HEK293 (cell line): ENCODE results near the gene LYZL6.

ENCODE experiments used
- CTCF ChIA-PET: fragments of 350-600 bp; formaldehyde crosslinking; extraction: SDS; loops from one replicate; lab custom pipeline; 2021; ENCODE audit warnings: antibody characterized with exemption; lab: Yijun Ruan, JAX
- POLR2A ChIA-PET: fragments of 300-600 bp; formaldehyde crosslinking; extraction: SDS; loops from one replicate; lab custom pipeline; 2020; ENCODE audit warnings: antibody characterized with exemption, inconsistent platforms; lab: Yijun Ruan, JAX
- H3K27ac ChIP-seq: fragments of 200-500 bp; sonication (Bioruptor generic); 2 replicates; pipeline ENCODE4 v1.5.1; 2014; ENCODE audit warnings: low read depth, low read length, control low read depth, inconsistent platforms; ENCODE audit errors: extremely low read depth
- H3K36me3 ChIP-seq, 2 experiments: fragments of 200-500 bp in 1 of 2; sonication (Bioruptor generic) in 1 of 2; 1 replicate in 1 of 2; 2 replicates in 1 of 2; pipeline ENCODE4 v1.5.1; 2014 to 2017; ENCODE audit warnings: inconsistent platforms in 2 of 2, low read length in 2 of 2; ENCODE audit not compliant: control insufficient read depth in 2 of 2, insufficient read depth in 1 of 2
- H3K4me1 ChIP-seq: fragments of 200-500 bp; sonication (Bioruptor generic); 2 replicates; pipeline ENCODE4 v1.5.1; 2014; ENCODE audit warnings: mild to moderate bottlenecking, low read length, inconsistent platforms; ENCODE audit not compliant: control insufficient read depth, insufficient read depth
- H3K4me3 ChIP-seq: 2 replicates; pipeline ENCODE4 v1.5.1; 2011; ENCODE audit warnings: low read depth, mild to moderate bottlenecking, control low read depth, low read length, moderate library complexity
- H3K9me3 ChIP-seq: fragments of 200-500 bp; sonication (Bioruptor generic); 2 replicates; pipeline ENCODE4 v1.5.1; 2014; ENCODE audit warnings: low read depth, low read length, inconsistent platforms; ENCODE audit not compliant: control insufficient read depth, insufficient read depth
- HOXC10 ChIP-seq: sonication (generic); formaldehyde crosslinking; IDR thresholded peaks from 2 replicates; pipeline ENCODE4 v1.8.1; 2023; ENCODE audit warnings: mild to moderate bottlenecking, missing genetic modification reagents
- KLF7 ChIP-seq: fragments of 450-650 bp; formaldehyde crosslinking; IDR thresholded peaks from 2 replicates; pipeline ENCODE4 v1.5.1; 2016; ENCODE audit warnings: missing biosample characterization, missing genetic modification characterization, borderline replicate concordance
- ZBTB17 ChIP-seq: fragments of 450-650 bp; formaldehyde crosslinking; IDR thresholded peaks from 2 replicates; pipeline ENCODE4 v1.5.1; 2016; ENCODE audit warnings: missing biosample characterization, missing genetic modification characterization
- ZNF394 ChIP-seq: fragments of 450-650 bp; formaldehyde crosslinking; IDR thresholded peaks from 2 replicates; pipeline ENCODE4 v1.5.1; 2016; ENCODE audit warnings: missing biosample characterization, missing genetic modification characterization, mild to moderate bottlenecking, moderate library complexity, borderline replicate concordance
- ZNF433 ChIP-seq: fragments of 450-650 bp; formaldehyde crosslinking; IDR thresholded peaks from 2 replicates; pipeline ENCODE4 v1.5.1; 2016; ENCODE audit warnings: missing biosample characterization, missing genetic modification characterization, low read depth
- ZNF549 ChIP-seq: fragments of 450-650 bp; IDR thresholded peaks from 2 replicates; pipeline ENCODE4 v1.5.1; 2018; ENCODE audit warnings: missing biosample characterization, missing genetic modification characterization, mild to moderate bottlenecking, inconsistent platforms, moderate library complexity
- ZNF596 ChIP-seq: fragments of 450-650 bp; IDR thresholded peaks from 2 replicates; pipeline ENCODE4 v1.5.0; 2018; ENCODE audit warnings: missing biosample characterization, mild to moderate bottlenecking, missing genetic modification characterization, moderate library complexity
- ZNF768 ChIP-seq: fragments of 450-650 bp; formaldehyde crosslinking; IDR thresholded peaks from 2 replicates; pipeline ENCODE4 v1.5.1; 2018; ENCODE audit warnings: missing biosample characterization, mild to moderate bottlenecking, missing genetic modification characterization
- ZNF791 ChIP-seq: fragments of 450-650 bp; formaldehyde crosslinking; IDR thresholded peaks from 2 replicates; pipeline ENCODE4 v1.5.1; 2016; ENCODE audit warnings: missing biosample characterization, missing genetic modification characterization
- ZNF792 ChIP-seq: fragments of 450-650 bp; formaldehyde crosslinking; IDR thresholded peaks from 2 replicates; pipeline ENCODE4 v1.5.1; 2016; ENCODE audit warnings: missing biosample characterization, missing genetic modification characterization
- TF ChIP-seq, protein P1 (sequence below): fragments of 450-650 bp; formaldehyde crosslinking; IDR thresholded peaks from 2 replicates; pipeline ENCODE4 v1.5.1; 2016; ENCODE audit warnings: missing biosample characterization, missing genetic modification characterization
- TF ChIP-seq, protein P2 (sequence below): IDR thresholded peaks from 2 replicates; pipeline ENCODE4 v1.6.1; 2011; ENCODE audit warnings: mild to moderate bottlenecking, low read depth, low read length, borderline replicate concordance
- TF ChIP-seq, protein P3 (sequence below): fragments of 450-650 bp; formaldehyde crosslinking; IDR thresholded peaks from 2 replicates; pipeline ENCODE4 v1.5.1; 2016; ENCODE audit warnings: missing biosample characterization, missing genetic modification characterization
- TF ChIP-seq, protein P4 (sequence below): fragments of 450-650 bp; formaldehyde crosslinking; IDR thresholded peaks from 2 replicates; pipeline ENCODE4 v1.5.1; 2016; ENCODE audit warnings: missing biosample characterization, missing genetic modification characterization, borderline replicate concordance
- TF ChIP-seq, protein P5 (sequence below): fragments of 450-650 bp; formaldehyde crosslinking; IDR thresholded peaks from 2 replicates; pipeline ENCODE4 v1.5.1; 2016; ENCODE audit warnings: missing biosample characterization, missing genetic modification characterization
- TF ChIP-seq, protein P6 (sequence below): fragments of 450-650 bp; formaldehyde crosslinking; IDR thresholded peaks from 2 replicates; pipeline ENCODE4 v1.5.1; 2016; ENCODE audit warnings: missing biosample characterization, missing genetic modification characterization, low read depth
- TF ChIP-seq, protein P7 (sequence below): fragments of 450-650 bp; formaldehyde crosslinking; IDR thresholded peaks from 2 replicates; pipeline ENCODE4 v1.5.1; 2016; ENCODE audit warnings: missing biosample characterization, missing genetic modification characterization

The LYZL6 gene

DNA sequence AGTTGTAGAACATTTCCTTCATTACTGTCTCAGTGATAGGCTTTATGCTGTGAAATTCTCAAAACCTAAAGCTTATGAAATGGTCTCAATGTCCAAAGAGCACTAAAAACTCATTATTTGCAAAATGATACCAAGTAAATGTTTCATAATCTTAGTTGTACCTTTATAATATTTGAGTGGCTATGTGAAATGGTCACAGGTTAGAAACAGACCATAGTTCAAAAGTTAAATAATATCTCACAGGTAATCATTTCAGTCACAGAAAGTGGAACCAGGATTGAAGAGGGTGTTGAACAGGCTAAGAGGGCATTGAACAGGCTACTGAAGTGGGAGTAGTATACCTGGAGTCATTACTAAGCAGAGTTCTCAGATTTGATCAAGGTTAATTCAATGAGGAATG, 15.8 kb downstream of the LYZL6 start:
- Histone ChIP-seq H3K4me1 (peaks cover 7% of the 10 kb centered on the region), H3K9me3 (no peaks in the 10 kb centered on the region), H3K27ac (no peak overlapping the region), H3K4me3 (no peak overlapping the region), H3K36me3 (peaks cover 26 to 31% of the 10 kb centered on the region in 2 experiments)
- CTCF ChIA-PET: no interaction called here
- POLR2A ChIA-PET: no interaction called here
- no peak for TF ChIP-seq ZBTB17
- TF ChIP-seq KLF7 (tag by site-specific recombination): no peak
- TF ChIP-seq ZNF433 (tag by site-specific recombination): no peak
- TF ChIP-seq, protein P1, sequence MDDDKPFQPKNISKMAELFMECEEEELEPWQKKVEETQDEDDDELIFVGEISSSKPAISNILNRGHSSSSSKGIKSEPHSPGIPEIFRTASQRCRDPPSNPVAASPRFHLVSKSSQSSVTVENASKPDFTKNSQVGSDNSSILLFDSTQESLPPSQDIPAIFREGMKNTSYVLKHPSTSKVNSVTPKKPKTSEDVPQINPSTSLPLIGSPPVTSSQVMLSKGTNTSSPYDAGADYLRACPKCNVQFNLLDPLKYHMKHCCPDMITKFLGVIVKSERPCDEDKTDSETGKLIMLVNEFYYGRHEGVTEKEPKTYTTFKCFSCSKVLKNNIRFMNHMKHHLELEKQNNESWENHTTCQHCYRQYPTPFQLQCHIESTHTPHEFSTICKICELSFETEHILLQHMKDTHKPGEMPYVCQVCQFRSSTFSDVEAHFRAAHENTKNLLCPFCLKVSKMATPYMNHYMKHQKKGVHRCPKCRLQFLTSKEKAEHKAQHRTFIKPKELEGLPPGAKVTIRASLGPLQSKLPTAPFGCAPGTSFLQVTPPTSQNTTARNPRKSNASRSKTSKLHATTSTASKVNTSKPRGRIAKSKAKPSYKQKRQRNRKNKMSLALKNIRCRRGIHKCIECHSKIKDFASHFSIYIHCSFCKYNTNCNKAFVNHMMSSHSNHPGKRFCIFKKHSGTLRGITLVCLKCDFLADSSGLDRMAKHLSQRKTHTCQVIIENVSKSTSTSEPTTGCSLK: no peak
- no peak for TF ChIP-seq ZNF596
- no peak for TF ChIP-seq ZNF792
- TF ChIP-seq, protein P2, sequence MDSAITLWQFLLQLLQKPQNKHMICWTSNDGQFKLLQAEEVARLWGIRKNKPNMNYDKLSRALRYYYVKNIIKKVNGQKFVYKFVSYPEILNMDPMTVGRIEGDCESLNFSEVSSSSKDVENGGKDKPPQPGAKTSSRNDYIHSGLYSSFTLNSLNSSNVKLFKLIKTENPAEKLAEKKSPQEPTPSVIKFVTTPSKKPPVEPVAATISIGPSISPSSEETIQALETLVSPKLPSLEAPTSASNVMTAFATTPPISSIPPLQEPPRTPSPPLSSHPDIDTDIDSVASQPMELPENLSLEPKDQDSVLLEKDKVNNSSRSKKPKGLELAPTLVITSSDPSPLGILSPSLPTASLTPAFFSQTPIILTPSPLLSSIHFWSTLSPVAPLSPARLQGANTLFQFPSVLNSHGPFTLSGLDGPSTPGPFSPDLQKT: no peak
- TF ChIP-seq ZNF549 (tag by site-specific recombination): no peak
- TF ChIP-seq ZNF394 (tag by site-specific recombination): no peak
- no peak for TF ChIP-seq HOXC10 (CRISPR knock-in tag)
- TF ChIP-seq, protein P3, sequence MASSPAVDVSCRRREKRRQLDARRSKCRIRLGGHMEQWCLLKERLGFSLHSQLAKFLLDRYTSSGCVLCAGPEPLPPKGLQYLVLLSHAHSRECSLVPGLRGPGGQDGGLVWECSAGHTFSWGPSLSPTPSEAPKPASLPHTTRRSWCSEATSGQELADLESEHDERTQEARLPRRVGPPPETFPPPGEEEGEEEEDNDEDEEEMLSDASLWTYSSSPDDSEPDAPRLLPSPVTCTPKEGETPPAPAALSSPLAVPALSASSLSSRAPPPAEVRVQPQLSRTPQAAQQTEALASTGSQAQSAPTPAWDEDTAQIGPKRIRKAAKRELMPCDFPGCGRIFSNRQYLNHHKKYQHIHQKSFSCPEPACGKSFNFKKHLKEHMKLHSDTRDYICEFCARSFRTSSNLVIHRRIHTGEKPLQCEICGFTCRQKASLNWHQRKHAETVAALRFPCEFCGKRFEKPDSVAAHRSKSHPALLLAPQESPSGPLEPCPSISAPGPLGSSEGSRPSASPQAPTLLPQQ (tag by site-specific recombination): no peak
- no peak for TF ChIP-seq ZNF768

DNA sequence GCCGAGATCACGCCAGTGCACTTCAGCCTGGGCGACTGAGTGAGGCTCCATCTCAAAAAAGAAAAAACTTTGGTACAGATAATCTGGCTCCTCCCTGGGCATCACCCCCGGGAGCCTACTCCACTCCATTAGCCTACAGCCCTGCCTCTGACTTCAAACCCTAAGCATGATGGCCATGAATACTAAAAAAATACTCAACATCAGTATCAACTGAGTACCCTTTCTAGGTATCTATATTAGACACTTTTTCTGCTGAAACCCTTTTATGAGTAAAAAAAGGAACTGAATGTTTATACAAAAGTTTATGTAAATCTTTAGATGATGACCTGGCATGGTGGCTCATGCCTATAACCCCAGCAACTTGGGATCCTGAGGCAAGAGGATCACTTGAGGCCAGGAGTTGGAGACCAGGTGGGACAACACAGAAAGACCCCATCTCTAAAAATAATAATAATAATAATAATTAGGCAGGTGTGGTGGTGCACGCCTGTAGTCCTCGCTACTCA, 19.9 kb downstream of the LYZL6 start:
- H3K9me3 ChIP-seq: no peaks in the 10 kb centered on the region
- ChIA-PET POLR2A (interaction anchor here (0.6 to 1.3 kb wide), 2 partner anchors 10 to 562 kb away, joined by 3 to 5 read pairs; no protein-coding TSS in a partner anchor), CTCF (no interaction called here)
- H3K4me1 ChIP-seq: no peaks in the 10 kb centered on the region
- no peak overlapping the region for H3K4me3 ChIP-seq
- H3K27ac ChIP-seq: no peak overlapping the region
- H3K36me3 ChIP-seq: peaks cover 36 to 62% of the 10 kb centered on the region in 2 experiments
- TF ChIP-seq ZNF791 (tag by site-specific recombination): no peak
- TF ChIP-seq, protein P4, sequence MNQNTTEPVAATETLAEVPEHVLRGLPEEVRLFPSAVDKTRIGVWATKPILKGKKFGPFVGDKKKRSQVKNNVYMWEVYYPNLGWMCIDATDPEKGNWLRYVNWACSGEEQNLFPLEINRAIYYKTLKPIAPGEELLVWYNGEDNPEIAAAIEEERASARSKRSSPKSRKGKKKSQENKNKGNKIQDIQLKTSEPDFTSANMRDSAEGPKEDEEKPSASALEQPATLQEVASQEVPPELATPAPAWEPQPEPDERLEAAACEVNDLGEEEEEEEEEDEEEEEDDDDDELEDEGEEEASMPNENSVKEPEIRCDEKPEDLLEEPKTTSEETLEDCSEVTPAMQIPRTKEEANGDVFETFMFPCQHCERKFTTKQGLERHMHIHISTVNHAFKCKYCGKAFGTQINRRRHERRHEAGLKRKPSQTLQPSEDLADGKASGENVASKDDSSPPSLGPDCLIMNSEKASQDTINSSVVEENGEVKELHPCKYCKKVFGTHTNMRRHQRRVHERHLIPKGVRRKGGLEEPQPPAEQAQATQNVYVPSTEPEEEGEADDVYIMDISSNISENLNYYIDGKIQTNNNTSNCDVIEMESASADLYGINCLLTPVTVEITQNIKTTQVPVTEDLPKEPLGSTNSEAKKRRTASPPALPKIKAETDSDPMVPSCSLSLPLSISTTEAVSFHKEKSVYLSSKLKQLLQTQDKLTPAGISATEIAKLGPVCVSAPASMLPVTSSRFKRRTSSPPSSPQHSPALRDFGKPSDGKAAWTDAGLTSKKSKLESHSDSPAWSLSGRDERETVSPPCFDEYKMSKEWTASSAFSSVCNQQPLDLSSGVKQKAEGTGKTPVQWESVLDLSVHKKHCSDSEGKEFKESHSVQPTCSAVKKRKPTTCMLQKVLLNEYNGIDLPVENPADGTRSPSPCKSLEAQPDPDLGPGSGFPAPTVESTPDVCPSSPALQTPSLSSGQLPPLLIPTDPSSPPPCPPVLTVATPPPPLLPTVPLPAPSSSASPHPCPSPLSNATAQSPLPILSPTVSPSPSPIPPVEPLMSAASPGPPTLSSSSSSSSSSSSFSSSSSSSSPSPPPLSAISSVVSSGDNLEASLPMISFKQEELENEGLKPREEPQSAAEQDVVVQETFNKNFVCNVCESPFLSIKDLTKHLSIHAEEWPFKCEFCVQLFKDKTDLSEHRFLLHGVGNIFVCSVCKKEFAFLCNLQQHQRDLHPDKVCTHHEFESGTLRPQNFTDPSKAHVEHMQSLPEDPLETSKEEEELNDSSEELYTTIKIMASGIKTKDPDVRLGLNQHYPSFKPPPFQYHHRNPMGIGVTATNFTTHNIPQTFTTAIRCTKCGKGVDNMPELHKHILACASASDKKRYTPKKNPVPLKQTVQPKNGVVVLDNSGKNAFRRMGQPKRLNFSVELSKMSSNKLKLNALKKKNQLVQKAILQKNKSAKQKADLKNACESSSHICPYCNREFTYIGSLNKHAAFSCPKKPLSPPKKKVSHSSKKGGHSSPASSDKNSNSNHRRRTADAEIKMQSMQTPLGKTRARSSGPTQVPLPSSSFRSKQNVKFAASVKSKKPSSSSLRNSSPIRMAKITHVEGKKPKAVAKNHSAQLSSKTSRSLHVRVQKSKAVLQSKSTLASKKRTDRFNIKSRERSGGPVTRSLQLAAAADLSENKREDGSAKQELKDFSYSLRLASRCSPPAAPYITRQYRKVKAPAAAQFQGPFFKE (tag by site-specific recombination): no peak
- TF ChIP-seq, protein P5, sequence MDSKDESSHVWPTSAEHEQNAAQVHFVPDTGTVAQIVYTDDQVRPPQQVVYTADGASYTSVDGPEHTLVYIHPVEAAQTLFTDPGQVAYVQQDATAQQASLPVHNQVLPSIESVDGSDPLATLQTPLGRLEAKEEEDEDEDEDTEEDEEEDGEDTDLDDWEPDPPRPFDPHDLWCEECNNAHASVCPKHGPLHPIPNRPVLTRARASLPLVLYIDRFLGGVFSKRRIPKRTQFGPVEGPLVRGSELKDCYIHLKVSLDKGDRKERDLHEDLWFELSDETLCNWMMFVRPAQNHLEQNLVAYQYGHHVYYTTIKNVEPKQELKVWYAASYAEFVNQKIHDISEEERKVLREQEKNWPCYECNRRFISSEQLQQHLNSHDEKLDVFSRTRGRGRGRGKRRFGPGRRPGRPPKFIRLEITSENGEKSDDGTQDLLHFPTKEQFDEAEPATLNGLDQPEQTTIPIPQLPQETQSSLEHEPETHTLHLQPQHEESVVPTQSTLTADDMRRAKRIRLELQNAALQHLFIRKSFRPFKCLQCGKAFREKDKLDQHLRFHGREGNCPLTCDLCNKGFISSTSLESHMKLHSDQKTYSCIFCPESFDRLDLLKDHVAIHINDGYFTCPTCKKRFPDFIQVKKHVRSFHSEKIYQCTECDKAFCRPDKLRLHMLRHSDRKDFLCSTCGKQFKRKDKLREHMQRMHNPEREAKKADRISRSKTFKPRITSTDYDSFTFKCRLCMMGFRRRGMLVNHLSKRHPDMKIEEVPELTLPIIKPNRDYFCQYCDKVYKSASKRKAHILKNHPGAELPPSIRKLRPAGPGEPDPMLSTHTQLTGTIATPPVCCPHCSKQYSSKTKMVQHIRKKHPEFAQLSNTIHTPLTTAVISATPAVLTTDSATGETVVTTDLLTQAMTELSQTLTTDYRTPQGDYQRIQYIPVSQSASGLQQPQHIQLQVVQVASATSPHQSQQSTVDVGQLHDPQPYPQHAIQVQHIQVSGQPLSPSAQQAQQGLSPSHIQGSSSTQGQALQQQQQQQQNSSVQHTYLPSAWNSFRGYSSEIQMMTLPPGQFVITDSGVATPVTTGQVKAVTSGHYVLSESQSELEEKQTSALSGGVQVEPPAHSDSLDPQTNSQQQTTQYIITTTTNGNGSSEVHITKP (tag by site-specific recombination): no peak
- TF ChIP-seq, protein P6, sequence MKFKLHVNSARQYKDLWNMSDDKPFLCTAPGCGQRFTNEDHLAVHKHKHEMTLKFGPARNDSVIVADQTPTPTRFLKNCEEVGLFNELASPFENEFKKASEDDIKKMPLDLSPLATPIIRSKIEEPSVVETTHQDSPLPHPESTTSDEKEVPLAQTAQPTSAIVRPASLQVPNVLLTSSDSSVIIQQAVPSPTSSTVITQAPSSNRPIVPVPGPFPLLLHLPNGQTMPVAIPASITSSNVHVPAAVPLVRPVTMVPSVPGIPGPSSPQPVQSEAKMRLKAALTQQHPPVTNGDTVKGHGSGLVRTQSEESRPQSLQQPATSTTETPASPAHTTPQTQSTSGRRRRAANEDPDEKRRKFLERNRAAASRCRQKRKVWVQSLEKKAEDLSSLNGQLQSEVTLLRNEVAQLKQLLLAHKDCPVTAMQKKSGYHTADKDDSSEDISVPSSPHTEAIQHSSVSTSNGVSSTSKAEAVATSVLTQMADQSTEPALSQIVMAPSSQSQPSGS (tag by site-specific recombination): no peak
- TF ChIP-seq, protein P7, sequence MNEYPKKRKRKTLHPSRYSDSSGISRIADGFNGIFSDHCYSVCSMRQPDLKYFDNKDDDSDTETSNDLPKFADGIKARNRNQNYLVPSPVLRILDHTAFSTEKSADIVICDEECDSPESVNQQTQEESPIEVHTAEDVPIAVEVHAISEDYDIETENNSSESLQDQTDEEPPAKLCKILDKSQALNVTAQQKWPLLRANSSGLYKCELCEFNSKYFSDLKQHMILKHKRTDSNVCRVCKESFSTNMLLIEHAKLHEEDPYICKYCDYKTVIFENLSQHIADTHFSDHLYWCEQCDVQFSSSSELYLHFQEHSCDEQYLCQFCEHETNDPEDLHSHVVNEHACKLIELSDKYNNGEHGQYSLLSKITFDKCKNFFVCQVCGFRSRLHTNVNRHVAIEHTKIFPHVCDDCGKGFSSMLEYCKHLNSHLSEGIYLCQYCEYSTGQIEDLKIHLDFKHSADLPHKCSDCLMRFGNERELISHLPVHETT (tag by site-specific recombination): no peak
